C4-2B (cell line): Measurements from ENCODE around the gene SYT7.
A peak's percentile ranks its signal among the peaks of the same experiment; 100 is the strongest.

Experiments used
- H3K27ac ChIP-seq: fragments of 450-650 bp; 2 replicates; pipeline ENCODE4 v1.5.1; 2017
- CTCF ChIP-seq: fragments of 450-650 bp; conservative IDR thresholded peaks from 2 replicates; pipeline ENCODE4 v1.5.1; 2017; ENCODE audit warnings: mild to moderate bottlenecking
- ZFX ChIP-seq: fragments of 450-650 bp; IDR thresholded peaks from 2 replicates; pipeline ENCODE4 v1.6.1; 2017

SYT7 gene

DNA sequence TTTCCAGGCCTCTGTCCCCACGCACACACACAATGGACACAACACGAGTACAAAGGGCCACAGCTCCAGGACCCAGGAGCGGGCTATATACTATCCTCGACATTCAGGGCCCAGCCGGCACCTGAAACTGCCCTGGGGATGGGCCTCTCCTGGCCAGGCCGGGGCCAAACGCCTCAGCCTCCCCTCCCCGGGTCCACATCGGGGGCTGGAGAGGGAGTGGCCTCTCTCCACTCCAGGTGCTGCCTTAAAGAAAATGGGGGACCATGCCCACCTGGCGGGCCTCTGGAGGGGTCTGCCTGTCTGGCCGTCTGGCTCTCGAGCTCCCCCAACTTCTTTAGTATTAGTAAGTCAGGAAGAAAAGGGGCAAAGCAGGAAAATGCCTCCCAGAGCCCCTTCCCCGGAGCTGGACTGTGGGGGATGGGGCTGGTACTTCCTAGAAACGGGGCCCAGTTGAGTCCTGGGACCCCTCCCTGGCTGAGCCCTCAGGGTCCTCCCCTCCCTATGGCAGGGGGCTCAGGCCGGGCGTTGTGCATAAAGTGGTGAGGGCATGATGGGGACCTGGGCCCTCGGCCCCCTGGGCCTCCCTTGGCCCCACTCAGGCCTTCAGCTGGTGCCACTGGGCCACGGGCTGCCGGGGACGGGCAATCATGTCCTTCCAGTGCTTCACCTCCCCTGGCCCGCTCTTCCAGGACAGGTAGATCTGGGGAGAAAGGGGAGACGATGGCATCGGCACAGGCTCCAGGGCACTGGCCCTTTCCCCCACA, 62.7 kb downstream of the SYT7 start:
- no peak overlapping the region for H3K27ac ChIP-seq
- TF ChIP-seq ZFX (no peak), CTCF (no peak)

GRCh38 chr11:61516675-61517572, 64.0 kb downstream of the SYT7 start:
- H3K27ac ChIP-seq = no peak overlapping the region
- TF ChIP-seq CTCF = peak; percentile 99
- no peak for TF ChIP-seq ZFX

GRCh38 chr11:61516191-61516590, 64.7 kb downstream of the SYT7 start:
- no peak for TF ChIP-seq CTCF
- no peak for TF ChIP-seq ZFX
- no peak overlapping the region for H3K27ac ChIP-seq

- TF ChIP-seq CTCF (no peak), ZFX (no peak)
- H3K27ac ChIP-seq = no peak overlapping the region
Measured at GRCh38 chr11:61515686-61516085, 65.2 kb downstream of the SYT7 start.

DNA sequence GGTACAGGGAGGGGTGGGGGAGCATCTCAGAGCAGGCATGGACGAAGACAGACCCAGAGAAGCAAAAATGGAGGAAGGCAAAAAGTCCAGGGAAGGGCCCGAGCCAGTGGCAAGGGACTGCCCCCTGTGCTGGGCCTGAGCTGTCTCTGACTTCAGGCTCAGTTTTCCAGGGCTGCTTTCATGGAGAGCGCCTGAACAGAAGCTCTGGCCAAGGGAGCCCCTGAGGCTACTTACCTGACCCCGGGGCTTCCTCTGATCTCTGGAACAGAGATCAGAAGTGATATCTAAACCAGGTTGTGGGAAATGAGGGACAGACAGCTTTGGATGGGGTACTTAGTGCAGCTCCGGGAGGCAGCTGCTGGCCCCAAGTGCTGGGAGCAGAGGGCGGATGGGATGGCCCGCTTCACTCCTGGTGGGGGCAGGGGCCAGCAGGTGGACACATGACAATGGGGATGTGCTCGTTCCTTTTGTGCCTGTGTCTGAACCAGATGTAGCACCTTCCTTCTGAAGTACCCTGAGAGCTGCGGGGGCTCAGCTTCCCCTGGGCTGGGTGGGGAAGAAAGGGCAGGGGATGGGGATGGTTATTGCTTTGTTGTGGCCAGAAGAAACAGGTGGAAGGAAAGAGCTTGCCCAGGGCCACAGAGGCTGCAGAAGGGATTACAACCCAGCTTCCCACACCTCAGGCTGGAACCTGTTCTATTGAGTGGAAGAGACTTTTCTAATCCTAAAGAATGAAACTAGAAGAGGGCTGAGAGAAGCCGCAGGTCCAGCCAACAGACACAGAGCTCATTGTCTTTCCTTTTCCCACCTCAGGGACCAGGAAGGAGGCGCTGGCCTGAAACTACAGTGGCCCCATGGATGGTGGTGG, 66.6 kb downstream of the SYT7 start:
- no peak for TF ChIP-seq CTCF
- H3K27ac ChIP-seq = no peak overlapping the region

DNA sequence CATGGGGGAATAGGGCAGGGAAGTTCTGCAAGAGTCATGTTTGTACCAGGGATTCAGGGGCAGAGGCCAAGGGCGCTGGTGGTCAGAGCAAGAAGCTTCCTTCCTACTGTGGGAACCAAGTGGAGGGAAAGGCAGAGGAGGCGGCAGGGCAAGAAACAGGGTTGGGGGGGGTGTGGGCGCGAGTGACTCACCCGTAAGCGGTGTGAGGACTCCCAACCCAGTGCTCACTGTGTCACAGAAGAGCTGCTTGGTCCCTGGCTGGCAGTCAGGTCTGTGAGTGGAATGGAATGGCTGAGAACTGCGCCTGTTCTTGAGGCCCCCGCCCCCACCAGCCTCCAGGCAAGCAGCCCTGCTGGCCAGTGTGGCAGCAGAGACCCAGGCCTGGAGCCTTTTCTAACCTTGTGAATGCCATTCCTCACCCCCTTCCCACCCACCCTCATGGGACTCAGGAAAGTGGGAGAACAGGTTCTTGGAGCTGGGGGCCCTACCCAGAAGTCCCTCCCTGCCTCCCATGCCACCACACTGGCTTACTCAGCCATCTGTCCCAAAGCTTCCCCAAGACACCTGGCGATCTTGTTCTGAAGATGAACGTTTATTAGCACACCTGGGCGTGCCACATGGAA, 67.6 kb downstream of the SYT7 start:
- TF ChIP-seq CTCF (no peak), ZFX (no peak)
- H3K27ac ChIP-seq = no peak overlapping the region
